ENCODE results near the gene GPX6.

DNA sequence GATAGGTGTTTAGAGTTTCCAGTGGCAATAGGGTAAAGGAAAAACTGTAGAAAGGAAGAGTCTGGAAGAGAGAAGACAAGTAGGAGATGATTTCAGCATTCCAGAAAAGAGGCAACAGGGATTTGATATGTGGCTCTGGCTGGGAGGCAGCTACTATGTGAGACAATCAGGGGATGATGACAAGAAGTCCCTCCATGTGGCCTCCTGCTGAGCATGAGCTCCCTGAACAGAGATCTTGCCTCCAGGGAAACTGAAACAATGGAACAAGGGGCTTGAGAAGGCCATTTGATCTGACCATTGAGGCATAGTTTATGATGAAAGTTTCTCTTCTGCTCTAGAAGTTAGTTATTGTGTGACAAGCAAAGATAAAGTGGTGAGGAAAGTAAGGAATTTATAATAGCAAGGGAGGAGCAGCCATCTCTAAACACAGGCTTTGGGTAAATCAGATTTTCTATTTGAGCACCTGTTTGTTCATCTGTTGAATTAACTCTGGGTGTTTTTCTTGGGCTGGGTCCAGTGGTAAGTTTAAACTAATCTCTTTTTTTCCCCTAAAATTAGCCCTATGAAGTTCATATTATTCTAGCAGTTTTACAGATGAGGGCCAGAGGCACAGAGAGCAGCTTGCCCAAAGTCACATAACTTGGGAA, 7.1 kb upstream of the GPX6 start:
- TF ChIP-seq ZNF274 (IDR thresholded peaks at IDR 0.05; ENCODE audit: low read depth, low read length) (no peak), YY1 (IDR thresholded peaks at IDR 0.05; ENCODE audit: insufficient read depth, insufficient read length) (no peak)

Data from NT2/D1 (cell line).